Duodenal mucosa (tissue), 2 donors: ENCODE measurements around the gene RASGRP2.

Experiments used
- H3K27ac ChIP-seq: one replicate; pipeline ENCODE4 v1.7.0; 2013; ENCODE audit warnings: low read depth, low read length
- H3K27me3 ChIP-seq, 2 donors: one replicate each; pipeline ENCODE4 v1.7.0; 2013; ENCODE audit warnings: low read length in 2 of 2, control low read depth in 1 of 2; ENCODE audit not compliant: insufficient read depth in 2 of 2, control insufficient read depth in 1 of 2
- H3K36me3 ChIP-seq, 2 donors: one replicate each; pipeline ENCODE4 v1.7.0; 2013; ENCODE audit warnings: low read length in 2 of 2, control low read depth in 1 of 2; ENCODE audit not compliant: insufficient read depth in 2 of 2, control insufficient read depth in 1 of 2
- H3K4me1 ChIP-seq, 2 donors: one replicate each; pipeline ENCODE4 v1.7.0; 2013; ENCODE audit warnings: low read length in 2 of 2, control low read depth in 1 of 2; ENCODE audit not compliant: insufficient read depth in 2 of 2, control insufficient read depth in 1 of 2
- H3K4me3 ChIP-seq, 2 donors: one replicate each; pipeline ENCODE4 v1.7.0; 2013; ENCODE audit warnings: low read length in 2 of 2, low read depth in 1 of 2
- H3K9ac ChIP-seq, 2 donors: one replicate each; pipeline ENCODE4 v1.7.0; 2013; ENCODE audit warnings: low read length in 2 of 2, low read depth in 1 of 2
- H3K9me3 ChIP-seq, 2 donors: one replicate each; pipeline ENCODE4 v1.7.0; 2013; ENCODE audit warnings: low read length in 2 of 2, control low read depth in 1 of 2; ENCODE audit not compliant: control insufficient read depth in 1 of 2

The RASGRP2 gene

GRCh38 chr11:64718084-64718779 lies 25.7 kb downstream of the RASGRP2 start:
- Histone ChIP-seq H3K9ac (no peak overlapping the region), H3K4me1 (no peaks in the 10 kb centered on the region), H3K9me3 (no peaks in the 10 kb centered on the region)

GRCh38 chr11:64717268-64717578 lies 26.7 kb downstream of the RASGRP2 start:
- Histone ChIP-seq H3K9ac (no peak overlapping the region), H3K27ac (no peak overlapping the region), H3K4me1 (no peaks in the 10 kb centered on the region), H3K27me3 (peaks cover 64 to 70% of the 10 kb centered on the region in 2 donors), H3K9me3 (no peaks in the 10 kb centered on the region), H3K36me3 (no peaks in the 10 kb centered on the region), H3K4me3 (no peak overlapping the region)

More at GRCh38 chr11:64718084-64718779, 25.7 kb downstream of the RASGRP2 start:
- H3K27me3 ChIP-seq, result peaks cover 63 to 72% of the 10 kb centered on the region in 2 donors
- H3K36me3 ChIP-seq, result no peaks in the 10 kb centered on the region
- no peak overlapping the region for H3K4me3 ChIP-seq
- no peak overlapping the region for H3K27ac ChIP-seq

GRCh38 chr11:64716473-64717267 lies 27.3 kb downstream of the RASGRP2 start:
- Histone ChIP-seq H3K36me3 (no peaks in the 10 kb centered on the region), H3K27me3 (peaks cover 67 to 70% of the 10 kb centered on the region in 2 donors), H3K4me1 (no peaks in the 10 kb centered on the region), H3K9ac (no peak overlapping the region), H3K27ac (no peak overlapping the region), H3K4me3 (no peak overlapping the region), H3K9me3 (no peaks in the 10 kb centered on the region)

- Histone ChIP-seq H3K27ac (no peak overlapping the region), H3K9ac (no peak overlapping the region), H3K27me3 (peaks cover 71 to 72% of the 10 kb centered on the region in 2 donors)
Observed at GRCh38 chr11:64715756-64716472, 28.0 kb downstream of the RASGRP2 start.

GRCh38 chr11:64715110-64715509 lies 28.8 kb downstream of the RASGRP2 start:
- no peak overlapping the region for H3K9ac ChIP-seq
- H3K4me1 ChIP-seq, result no peaks in the 10 kb centered on the region
- no peaks in the 10 kb centered on the region for H3K36me3 ChIP-seq
- peaks cover 72 to 73% of the 10 kb centered on the region in 2 donors for H3K27me3 ChIP-seq
- no peak overlapping the region for H3K27ac ChIP-seq
- H3K9me3 ChIP-seq, result no peaks in the 10 kb centered on the region
- H3K4me3 ChIP-seq, result no peak overlapping the region

More at GRCh38 chr11:64715756-64716472, 28.0 kb downstream of the RASGRP2 start:
- Histone ChIP-seq H3K4me1 (no peaks in the 10 kb centered on the region), H3K9me3 (no peaks in the 10 kb centered on the region), H3K4me3 (no peak overlapping the region), H3K36me3 (no peaks in the 10 kb centered on the region)

GRCh38 chr11:64714666-64715065 lies 29.3 kb downstream of the RASGRP2 start:
- Histone ChIP-seq H3K4me3 (no peak overlapping the region), H3K9ac (no peak overlapping the region), H3K36me3 (no peaks in the 10 kb centered on the region), H3K27me3 (peaks cover 71 to 72% of the 10 kb centered on the region in 2 donors), H3K9me3 (no peaks in the 10 kb centered on the region), H3K4me1 (no peaks in the 10 kb centered on the region), H3K27ac (no peak overlapping the region)

- H3K4me1 ChIP-seq, result no peaks in the 10 kb centered on the region
- H3K9ac ChIP-seq, result no peak overlapping the region
- no peaks in the 10 kb centered on the region for H3K9me3 ChIP-seq
- no peak overlapping the region for H3K4me3 ChIP-seq
- peaks cover 77 to 78% of the 10 kb centered on the region in 2 donors for H3K27me3 ChIP-seq
- no peak overlapping the region for H3K27ac ChIP-seq
- H3K36me3 ChIP-seq, result no peaks in the 10 kb centered on the region
Observed at GRCh38 chr11:64713781-64714363, 30.1 kb downstream of the RASGRP2 start.

GRCh38 chr11:64713016-64713707 lies 30.8 kb downstream of the RASGRP2 start:
- Histone ChIP-seq H3K27ac (no peak overlapping the region), H3K9ac (no peak overlapping the region), H3K36me3 (no peaks in the 10 kb centered on the region), H3K4me3 (no peak overlapping the region), H3K27me3 (peaks cover 78 to 79% of the 10 kb centered on the region in 2 donors), H3K4me1 (no peaks in the 10 kb centered on the region), H3K9me3 (no peaks in the 10 kb centered on the region)

GRCh38 chr11:64712430-64713015 lies 31.4 kb downstream of the RASGRP2 start:
- H3K4me1 ChIP-seq, result no peaks in the 10 kb centered on the region
- no peak overlapping the region for H3K27ac ChIP-seq
- peaks cover 76% of the 10 kb centered on the region in 2 donors for H3K27me3 ChIP-seq
- H3K4me3 ChIP-seq, result no peak overlapping the region
- H3K9ac ChIP-seq, result no peak overlapping the region
- H3K36me3 ChIP-seq, result no peaks in the 10 kb centered on the region
- H3K9me3 ChIP-seq, result no peaks in the 10 kb centered on the region
